Immature natural killer cell (primary cell): ENCODE data around the gene AIDA. TPM values are rescaled to one million over a fixed set of nuclear protein-coding genes. Genes with fewer than 3 reads are reported as not detected.
"Not testable (repeated sequence)": the region's sequence is repeated elsewhere in the genome, so short reads cannot be mapped to it uniquely, and the experiment has no call there.

Source experiments
- DNase-seq, 3 donors: peaks; one replicate each; pipeline ENCODE4 v3.0.0; 2022; ENCODE audit warnings: mixed read lengths in 1 of 3
- H3K27ac Mint-ChIP-seq, 6 donors: one replicate each; pipeline ENCODE4 v1.8.0; 2020; ENCODE audit warnings: mixed read lengths in 6 of 6, mild to moderate bottlenecking in 5 of 6, inconsistent platforms in 4 of 6, moderate library complexity in 3 of 6
- H3K27me3 Mint-ChIP-seq, 3 donors: one replicate each; pipeline ENCODE4 v1.8.0; 2020 to 2021; ENCODE audit warnings: low read depth in 3 of 3, mild to moderate bottlenecking in 3 of 3, mixed read lengths in 3 of 3, moderate library complexity in 3 of 3, inconsistent platforms in 1 of 3
- H3K36me3 Mint-ChIP-seq, 3 donors: one replicate each; pipeline ENCODE4 v1.8.0; 2020; ENCODE audit warnings: mixed read lengths in 3 of 3, inconsistent platforms in 2 of 3, mild to moderate bottlenecking in 2 of 3
- H3K4me1 Mint-ChIP-seq, 2 donors: one replicate each; pipeline ENCODE4 v1.8.0; 2020; ENCODE audit warnings: inconsistent platforms in 2 of 2, mild to moderate bottlenecking in 2 of 2, mixed read lengths in 2 of 2, moderate library complexity in 1 of 2
- H3K4me3 Mint-ChIP-seq, 5 donors: one replicate each; pipeline ENCODE4 v1.8.0; 2020; ENCODE audit warnings: mild to moderate bottlenecking in 5 of 5, mixed read lengths in 5 of 5, inconsistent platforms in 3 of 5, moderate library complexity in 3 of 5
- H3K9me3 Mint-ChIP-seq, 6 donors: one replicate each; pipeline ENCODE4 v1.8.0; 2020; ENCODE audit warnings: mild to moderate bottlenecking in 6 of 6, mixed read lengths in 6 of 6, inconsistent platforms in 4 of 6, moderate library complexity in 3 of 6
- polyA plus RNA-seq, 3 donors: library from polyadenylated mRNA; unstranded; fragments of 300-500 nt; fragmentation: Illumina TruSeq; gene quantifications; one replicate each; pipeline ENCODE4 v1.2.3, GENCODE V29; 2021

The AIDA gene
- 10 to 100 TPM; 16.7 to 22.0 (median 21.2) TPM for polyA plus RNA-seq

- peaks cover 51 to 69% of the 10 kb centered on the region in 2 donors for H3K4me1 Mint-ChIP-seq
- H3K27ac Mint-ChIP-seq, result peak within 1 kb of the TSS; percentile 97 to 100 (median 99)
- H3K4me3 Mint-ChIP-seq, result peak within 1 kb of the TSS; percentile 95 to 100 (median 98)
- peaks cover 3 to 9% (median 4%) of the 10 kb centered on the region in 3 donors for H3K36me3 Mint-ChIP-seq
- H3K27me3 Mint-ChIP-seq, result peaks cover 11 to 20% (median 12%) of the 10 kb centered on the region in 3 donors
- peaks cover 0 to 1% (median 0%) of the 10 kb centered on the region in 6 donors for H3K9me3 Mint-ChIP-seq
- DNase-seq, result peak; percentile 94
Observed at GRCh38 chr1:222712253-222713090, at the start of gene AIDA, which contains the start of gene BROX. Gene AIDA, minus strand, starts transcription at chr1:222712491. Its CDS starts 174 bp downstream, at chr1:222712317. Gene BROX, plus strand, starts transcription at chr1:222712564. Its CDS starts 3,136 bp downstream, at chr1:222715700.

GRCh38 chr1:222761083-222761482 lies 48.8 kb upstream of the AIDA start:
- no peak overlapping the region for H3K27ac Mint-ChIP-seq
- H3K4me3 Mint-ChIP-seq, result no peak overlapping the region
- peaks cover 0 to 3% (median 0%) of the 10 kb centered on the region in 3 donors for H3K36me3 Mint-ChIP-seq
- peaks cover 0 to 5% (median 0%) of the 10 kb centered on the region in 6 donors for H3K9me3 Mint-ChIP-seq
- H3K4me1 Mint-ChIP-seq, result peaks cover 0 to 4% of the 10 kb centered on the region in 2 donors
- peaks cover 2 to 5% (median 4%) of the 10 kb centered on the region in 3 donors for H3K27me3 Mint-ChIP-seq
- no peak for DNase-seq

GRCh38 chr1:222759451-222760035 lies 47.3 kb upstream of the AIDA start:
- peaks cover 0 to 5% (median 0%) of the 10 kb centered on the region in 6 donors for H3K9me3 Mint-ChIP-seq
- H3K27ac Mint-ChIP-seq, result no peak overlapping the region
- no peaks in the 10 kb centered on the region for H3K4me1 Mint-ChIP-seq
- no peak for DNase-seq
- H3K27me3 Mint-ChIP-seq, result peaks cover 2 to 9% (median 4%) of the 10 kb centered on the region in 3 donors
- peaks cover 0 to 3% (median 0%) of the 10 kb centered on the region in 3 donors for H3K36me3 Mint-ChIP-seq
- H3K4me3 Mint-ChIP-seq, result no peak overlapping the region

- H3K27me3 Mint-ChIP-seq, result peaks cover 0 to 16% (median 2%) of the 10 kb centered on the region in 3 donors
Observed at GRCh38 chr1:222757646-222758268, 45.5 kb upstream of the AIDA start.

GRCh38 chr1:222754366-222755139 lies 42.3 kb upstream of the AIDA start:
- no peaks in the 10 kb centered on the region for H3K4me1 Mint-ChIP-seq
- no peaks in the 10 kb centered on the region for H3K9me3 Mint-ChIP-seq
- peaks cover 0 to 15% (median 2%) of the 10 kb centered on the region in 3 donors for H3K27me3 Mint-ChIP-seq
- no peak overlapping the region for H3K27ac Mint-ChIP-seq
- DNase-seq, result no peak
- no peak overlapping the region for H3K4me3 Mint-ChIP-seq
- H3K36me3 Mint-ChIP-seq, result no peaks in the 10 kb centered on the region

More at GRCh38 chr1:222757646-222758268, 45.5 kb upstream of the AIDA start:
- Mint-ChIP-seq H3K4me3 (no peak overlapping the region), H3K36me3 (peaks cover 0 to 3% (median 0%) of the 10 kb centered on the region in 3 donors), H3K4me1 (no peaks in the 10 kb centered on the region), H3K9me3 (peaks cover 0 to 5% (median 0%) of the 10 kb centered on the region in 6 donors), H3K27ac (no peak overlapping the region)
- DNase-seq, result no peak

- no peak for DNase-seq
- Mint-ChIP-seq H3K9me3 (no peaks in the 10 kb centered on the region), H3K36me3 (no peaks in the 10 kb centered on the region), H3K4me3 (no peak overlapping the region), H3K27ac (no peak overlapping the region), H3K27me3 (peaks cover 0 to 15% (median 1%) of the 10 kb centered on the region in 3 donors), H3K4me1 (no peaks in the 10 kb centered on the region)
Observed at GRCh38 chr1:222751255-222751654, 39.0 kb upstream of the AIDA start.

- DNase-seq, result no peak
- Mint-ChIP-seq H3K9me3 (no peaks in the 10 kb centered on the region), H3K36me3 (no peaks in the 10 kb centered on the region), H3K27me3 (peaks cover 0 to 13% (median 1%) of the 10 kb centered on the region in 3 donors), H3K4me1 (no peaks in the 10 kb centered on the region), H3K4me3 (no peak overlapping the region), H3K27ac (no peak overlapping the region)
Observed at GRCh38 chr1:222750651-222751050, 38.4 kb upstream of the AIDA start.

- no peak overlapping the region for H3K27ac Mint-ChIP-seq
Observed at GRCh38 chr1:222749927-222750326, 37.6 kb upstream of the AIDA start.

GRCh38 chr1:222741630-222742457 lies 29.6 kb upstream of the AIDA start:
- H3K4me1 Mint-ChIP-seq, H3K27ac Mint-ChIP-seq, H3K4me3 Mint-ChIP-seq: not testable (repeated sequence)

More at GRCh38 chr1:222749927-222750326, 37.6 kb upstream of the AIDA start:
- no peak overlapping the region for H3K4me3 Mint-ChIP-seq
- no peaks in the 10 kb centered on the region for H3K36me3 Mint-ChIP-seq
- H3K27me3 Mint-ChIP-seq, result peaks cover 0 to 12% (median 1%) of the 10 kb centered on the region in 3 donors
- H3K9me3 Mint-ChIP-seq, result no peaks in the 10 kb centered on the region
- no peaks in the 10 kb centered on the region for H3K4me1 Mint-ChIP-seq
- DNase-seq, result no peak

GRCh38 chr1:222739929-222740328 lies 27.6 kb upstream of the AIDA start:
- Mint-ChIP-seq H3K4me3 (no peak overlapping the region), H3K9me3 (no peaks in the 10 kb centered on the region), H3K4me1 (peaks cover 0 to 5% of the 10 kb centered on the region in 2 donors), H3K27ac (peak overlapping the region in 1 of 6 donors; percentile 13), H3K36me3 (peaks cover 0 to 3% (median 0%) of the 10 kb centered on the region in 3 donors), H3K27me3 (no peaks in the 10 kb centered on the region)
- DNase-seq, result no peak

More at GRCh38 chr1:222741630-222742457, 29.6 kb upstream of the AIDA start:
- not testable (repeated sequence) for H3K36me3 Mint-ChIP-seq, DNase-seq, H3K27me3 Mint-ChIP-seq, H3K9me3 Mint-ChIP-seq

- H3K27ac Mint-ChIP-seq, result no peak overlapping the region
Observed at GRCh38 chr1:222739465-222739864, 27.2 kb upstream of the AIDA start.

GRCh38 chr1:222736972-222737371 lies 24.7 kb upstream of the AIDA start, which contains the start of gene FAM177B:
Gene FAM177B, plus strand, starts transcription at chr1:222737202. Its CDS starts 9,344 bp downstream, at chr1:222746546.
- Mint-ChIP-seq H3K27ac (peak within 1 kb of the TSS in 1 of 6 donors; percentile 19), H3K4me1 (peaks cover 1 to 12% of the 10 kb centered on the region in 2 donors), H3K9me3 (no peaks in the 10 kb centered on the region), H3K4me3 (no peak within 1 kb of the TSS), H3K36me3 (peaks cover 6 to 23% (median 9%) of the 10 kb centered on the region in 3 donors), H3K27me3 (no peaks in the 10 kb centered on the region)
- no peak for DNase-seq

More at GRCh38 chr1:222739465-222739864, 27.2 kb upstream of the AIDA start:
- Mint-ChIP-seq H3K9me3 (no peaks in the 10 kb centered on the region), H3K4me3 (no peak overlapping the region), H3K36me3 (peaks cover 0 to 7% (median 0%) of the 10 kb centered on the region in 3 donors), H3K27me3 (no peaks in the 10 kb centered on the region), H3K4me1 (peaks cover 0 to 5% of the 10 kb centered on the region in 2 donors)
- no peak for DNase-seq
